NB4 (cell line): Measurements from ENCODE around the gene GNMT.

ENCODE experiments used
- DNase-seq: peaks from one replicate; pipeline ENCODE4 v3.0.0; 2010; ENCODE audit warnings: low read depth
- H3K4me3 ChIP-seq: one replicate; pipeline ENCODE4 v1.5.1; 2011; ENCODE audit warnings: mild to moderate bottlenecking, low read depth, low read length, moderate library complexity
- MYC ChIP-seq: IDR thresholded peaks from 2 replicates; pipeline ENCODE4 v1.6.1; 2011; ENCODE audit warnings: low read depth, low read length
- POLR2A ChIP-seq: IDR thresholded peaks from 2 replicates; pipeline ENCODE4 v1.6.1; 2011; ENCODE audit warnings: mild to moderate bottlenecking; ENCODE audit not compliant: insufficient read length; ENCODE audit errors: extremely low read depth
- TF ChIP-seq, protein P1 (sequence below): IDR thresholded peaks from 2 replicates; pipeline ENCODE4 v1.6.1; 2011; ENCODE audit warnings: low read depth, low read length
- TF ChIP-seq, protein P2 (sequence below): IDR thresholded peaks from one replicate; pipeline ENCODE4 v1.5.1; 2012; ENCODE audit warnings: low read depth, low read length

The GNMT gene

DNA sequence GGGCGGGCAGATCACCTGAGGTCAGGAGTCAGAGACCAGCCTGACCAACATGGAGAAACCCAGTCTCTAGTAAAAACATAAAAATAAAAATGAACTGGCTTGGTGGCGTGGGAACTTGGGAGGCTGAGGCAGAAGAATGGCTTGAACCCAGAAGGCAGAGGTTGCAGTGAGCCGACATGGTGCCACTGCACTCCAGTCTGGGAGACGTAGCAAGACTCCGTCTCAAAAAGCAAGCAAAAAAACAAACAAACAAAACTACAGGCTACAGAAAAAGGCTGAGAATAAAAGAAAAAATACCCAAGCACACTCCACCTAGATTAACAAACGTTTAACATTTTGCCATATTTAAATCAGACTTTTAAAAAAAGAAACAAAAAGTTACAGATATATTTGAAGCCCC lies 38.8 kb upstream of the GNMT start:
- H3K4me3 ChIP-seq: no peak overlapping the region
- no peak for DNase-seq
- TF ChIP-seq, protein P1, sequence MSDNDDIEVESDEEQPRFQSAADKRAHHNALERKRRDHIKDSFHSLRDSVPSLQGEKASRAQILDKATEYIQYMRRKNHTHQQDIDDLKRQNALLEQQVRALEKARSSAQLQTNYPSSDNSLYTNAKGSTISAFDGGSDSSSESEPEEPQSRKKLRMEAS: no peak
- TF ChIP-seq MYC: no peak
- TF ChIP-seq POLR2A: no peak
- TF ChIP-seq, protein P2, sequence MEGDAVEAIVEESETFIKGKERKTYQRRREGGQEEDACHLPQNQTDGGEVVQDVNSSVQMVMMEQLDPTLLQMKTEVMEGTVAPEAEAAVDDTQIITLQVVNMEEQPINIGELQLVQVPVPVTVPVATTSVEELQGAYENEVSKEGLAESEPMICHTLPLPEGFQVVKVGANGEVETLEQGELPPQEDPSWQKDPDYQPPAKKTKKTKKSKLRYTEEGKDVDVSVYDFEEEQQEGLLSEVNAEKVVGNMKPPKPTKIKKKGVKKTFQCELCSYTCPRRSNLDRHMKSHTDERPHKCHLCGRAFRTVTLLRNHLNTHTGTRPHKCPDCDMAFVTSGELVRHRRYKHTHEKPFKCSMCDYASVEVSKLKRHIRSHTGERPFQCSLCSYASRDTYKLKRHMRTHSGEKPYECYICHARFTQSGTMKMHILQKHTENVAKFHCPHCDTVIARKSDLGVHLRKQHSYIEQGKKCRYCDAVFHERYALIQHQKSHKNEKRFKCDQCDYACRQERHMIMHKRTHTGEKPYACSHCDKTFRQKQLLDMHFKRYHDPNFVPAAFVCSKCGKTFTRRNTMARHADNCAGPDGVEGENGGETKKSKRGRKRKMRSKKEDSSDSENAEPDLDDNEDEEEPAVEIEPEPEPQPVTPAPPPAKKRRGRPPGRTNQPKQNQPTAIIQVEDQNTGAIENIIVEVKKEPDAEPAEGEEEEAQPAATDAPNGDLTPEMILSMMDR: no peak

DNA sequence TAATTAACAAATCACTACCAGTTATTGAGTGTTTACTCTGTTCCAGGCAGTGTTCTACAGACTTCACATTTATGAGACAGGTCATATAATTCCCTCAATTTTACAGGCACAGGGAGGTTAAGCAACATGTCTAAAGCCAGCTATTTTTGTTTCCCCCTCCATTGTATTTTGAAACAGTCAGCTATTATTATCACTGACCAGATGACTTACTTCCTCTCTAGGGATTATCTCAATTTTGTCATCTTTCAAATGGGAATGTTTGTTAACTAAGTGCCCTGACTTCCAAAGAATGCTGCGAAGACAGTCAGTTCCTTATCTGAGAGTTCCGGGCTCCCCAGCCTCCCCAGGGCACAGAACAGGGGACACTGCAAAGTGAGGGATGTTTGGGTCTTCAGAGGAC lies 36.9 kb upstream of the GNMT start:
- DNase-seq: peak; percentile 81
- H3K4me3 ChIP-seq: no peak overlapping the region
- TF ChIP-seq, protein P2: no peak
- TF ChIP-seq, protein P1: no peak
- TF ChIP-seq MYC: no peak
- no peak for TF ChIP-seq POLR2A

DNA sequence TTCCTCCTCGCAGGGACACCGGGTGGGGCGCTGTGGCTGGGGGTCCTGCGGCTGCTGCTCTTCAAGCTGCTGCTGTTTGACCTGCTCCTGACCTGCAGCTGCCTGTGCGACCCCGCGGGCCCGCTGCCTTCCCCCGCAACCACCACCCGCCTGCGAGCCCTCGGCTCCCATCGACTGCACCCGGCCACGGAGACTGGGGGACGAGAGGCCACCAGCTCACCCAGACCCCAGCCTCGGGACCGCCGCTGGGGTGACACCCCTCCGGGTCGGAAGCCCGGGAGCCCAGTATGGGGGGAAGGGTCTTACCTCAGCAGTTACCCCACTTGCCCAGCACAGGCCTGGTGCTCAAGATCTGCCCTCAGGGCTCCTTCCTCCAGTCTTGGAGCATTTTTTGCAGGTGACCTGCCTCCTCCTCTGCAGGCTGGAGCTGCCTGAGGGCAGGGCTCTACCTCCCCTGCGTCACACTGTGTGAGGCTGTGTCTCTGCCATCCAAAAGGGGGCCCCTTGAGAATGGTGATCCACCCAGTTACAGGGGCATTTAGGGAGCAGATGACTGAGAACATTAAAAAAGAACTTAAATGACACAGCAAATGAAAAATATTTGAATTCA lies 35.2 kb upstream of the GNMT start:
- TF ChIP-seq POLR2A (no peak), MYC (no peak)
- TF ChIP-seq, protein P2: no peak
- TF ChIP-seq, protein P1: no peak
- no peak for DNase-seq
- H3K4me3 ChIP-seq: no peak overlapping the region

DNA sequence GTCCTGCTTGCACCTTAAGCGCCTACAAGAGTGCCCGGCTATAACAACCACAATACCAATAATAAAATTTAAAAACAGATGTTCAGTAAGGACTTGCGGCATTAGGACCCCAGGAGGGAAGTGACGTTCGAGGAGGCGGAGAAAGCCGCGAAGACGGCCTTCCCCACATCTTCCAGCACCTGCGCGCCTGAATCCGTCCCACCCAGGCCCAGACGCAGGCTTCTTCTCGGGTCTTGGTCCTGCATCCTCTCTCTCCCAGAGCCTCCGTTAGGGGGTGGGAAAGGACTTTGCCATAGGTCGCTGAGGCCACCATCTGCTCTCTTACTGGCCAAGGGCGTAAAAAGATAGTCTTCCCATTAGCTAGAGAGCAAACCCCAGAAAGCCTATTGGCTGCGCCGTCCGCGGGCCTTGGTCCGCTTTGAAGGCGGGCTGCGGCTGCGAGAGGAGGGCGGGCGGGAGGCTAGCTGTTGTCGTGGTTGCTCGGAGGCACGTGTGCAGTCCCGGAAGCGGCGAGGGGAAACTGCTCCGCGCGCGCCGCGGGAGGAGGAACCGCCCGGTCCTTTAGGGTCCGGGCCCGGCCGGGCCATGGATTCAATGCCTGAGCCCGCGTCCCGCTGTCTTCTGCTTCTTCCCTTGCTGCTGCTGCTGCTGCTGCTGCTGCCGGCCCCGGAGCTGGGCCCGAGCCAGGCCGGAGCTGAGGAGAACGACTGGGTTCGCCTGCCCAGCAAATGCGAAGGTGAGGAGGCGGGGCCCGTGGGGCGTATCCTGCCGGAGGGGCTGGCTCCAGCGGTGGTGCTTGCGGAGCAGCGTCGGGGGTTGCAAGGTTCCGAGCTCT lies 31.4 kb upstream of the GNMT start, which contains the start of gene CNPY3:
TSS of gene CNPY3 (plus strand) at position 495 of the 835 bp plus-strand sequence. CDS start at position 586, 91 bp downstream.
- TF ChIP-seq MYC (peak; percentile 98), POLR2A (peak; percentile 62)
- TF ChIP-seq, protein P2: no peak
- TF ChIP-seq, protein P1: peak; percentile 97
- H3K4me3 ChIP-seq: peak within 1 kb of the TSS; percentile 82
- peak; percentile 100 for DNase-seq

DNA sequence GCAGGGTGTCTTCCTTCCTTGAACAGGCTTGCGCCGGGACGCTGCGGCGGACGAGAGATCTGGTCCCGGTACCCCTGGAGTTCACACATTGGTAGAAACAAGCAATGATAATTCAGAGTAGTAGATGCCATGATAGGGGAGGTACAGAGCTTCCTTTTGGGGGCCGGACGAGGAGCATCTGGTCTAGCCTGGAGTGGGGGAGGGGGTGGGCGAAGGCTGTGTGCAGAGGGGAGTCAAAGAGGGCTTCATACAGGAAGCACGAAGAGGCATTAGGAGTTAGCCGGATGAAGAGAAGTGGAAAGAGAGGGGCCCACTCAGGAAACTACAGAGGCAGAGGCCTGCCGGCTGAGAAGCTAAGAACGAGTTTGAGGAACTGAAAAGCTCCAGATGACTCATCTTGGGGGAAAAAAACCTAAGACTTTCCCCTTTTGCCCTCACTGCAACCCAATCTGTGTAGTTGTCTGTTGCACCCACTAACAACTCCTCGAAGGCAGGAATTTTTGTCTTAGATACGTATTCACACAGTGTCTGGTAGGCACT lies 30.7 kb upstream of the GNMT start:
- H3K4me3 ChIP-seq: peak overlapping the region; percentile 82
- DNase-seq: peak; percentile 95

More for the DNA sequence above, 30.7 kb upstream of the GNMT start:
- TF ChIP-seq, protein P1: no peak
- TF ChIP-seq, protein P2: no peak
- TF ChIP-seq MYC: 0 out of 2 replicates have a peak, but pooled peaks have one; percentile 5
- peak; percentile 25 for TF ChIP-seq POLR2A
